Activated T-cell treated with anti-CD3 and anti-CD28 coated beads, Interleukin-2, amount 50 U/mL, for 24 hours (primary cell): ENCODE measurements around the gene GGA1.
"Not testable (repeated sequence)": the region's sequence is repeated elsewhere in the genome, so short reads cannot be mapped to it uniquely, and the experiment has no call there.

Experiments
- DNase-seq: peaks from one replicate; pipeline ENCODE4 v3.0.0-alpha.2; 2020
- H3K27ac Mint-ChIP-seq: 2 replicates; pipeline ENCODE4 v1.8.0; 2020; ENCODE audit warnings: mild to moderate bottlenecking, mixed read lengths
- H3K27me3 Mint-ChIP-seq: 2 replicates; pipeline ENCODE4 v1.8.0; 2020; ENCODE audit warnings: mixed read lengths
- H3K36me3 Mint-ChIP-seq: 2 replicates; pipeline ENCODE4 v1.8.0; 2020; ENCODE audit warnings: low read depth, mixed read lengths
- H3K4me1 Mint-ChIP-seq: 2 replicates; pipeline ENCODE4 v1.8.0; 2020; ENCODE audit warnings: low read depth, mixed read lengths
- H3K4me3 Mint-ChIP-seq: 2 replicates; pipeline ENCODE4 v1.8.0; 2020; ENCODE audit warnings: mild to moderate bottlenecking, moderate library complexity, mixed read lengths
- H3K9me3 Mint-ChIP-seq: 2 replicates; pipeline ENCODE4 v1.8.0; 2020; ENCODE audit warnings: mixed read lengths

GGA1 gene

DNA sequence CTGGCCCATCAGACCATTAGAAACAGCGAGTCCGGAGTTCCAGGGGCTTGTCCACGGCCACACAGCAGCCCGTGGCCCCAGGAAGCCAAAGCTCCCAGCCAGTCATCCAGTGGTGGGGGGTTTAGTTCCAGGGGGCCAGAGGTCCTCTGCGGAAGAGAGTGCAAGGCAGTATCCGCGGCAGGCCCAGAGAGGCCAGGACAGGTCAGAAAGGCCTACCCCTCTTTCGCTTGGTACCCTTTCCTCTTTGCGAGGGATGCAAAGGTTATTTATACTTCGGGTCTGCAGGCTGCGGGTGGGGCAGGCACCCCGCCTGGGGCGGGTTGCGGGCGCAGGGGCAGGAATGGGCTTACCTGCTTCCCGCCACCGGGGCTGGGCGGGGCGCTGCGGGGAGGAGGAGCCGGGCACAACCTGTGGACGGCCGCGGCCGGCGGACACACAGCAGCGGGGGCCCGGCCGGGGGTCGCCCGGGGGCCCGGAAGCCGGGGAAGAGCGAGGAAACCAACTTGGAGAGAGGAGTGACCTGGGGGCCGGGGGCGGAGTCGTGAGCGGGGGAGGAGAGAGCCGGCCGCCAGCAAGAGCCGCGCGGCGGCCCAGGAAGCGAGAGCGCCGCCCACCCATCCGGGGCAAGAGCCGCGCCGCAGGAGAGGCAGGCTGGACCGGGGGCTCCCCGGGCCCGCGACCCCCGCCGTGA lies 30.6 kb downstream of the GGA1 start, which contains the start of gene SH3BP1:
SH3BP1 (plus strand) TSS at position 600 of the 691 bp plus-strand sequence. CDS start 119 bp downstream, outside the sequence.
- peak within 1 kb of the TSS; percentile 94 for H3K4me3 Mint-ChIP-seq
- no peaks in the 10 kb centered on the region for H3K27me3 Mint-ChIP-seq
- peaks cover 69% of the 10 kb centered on the region for H3K4me1 Mint-ChIP-seq
- DNase-seq: peak; percentile 76
- H3K36me3 Mint-ChIP-seq: peaks cover 36% of the 10 kb centered on the region
- H3K9me3 Mint-ChIP-seq: no peaks in the 10 kb centered on the region
- H3K27ac Mint-ChIP-seq: peak within 1 kb of the TSS; percentile 97

DNA sequence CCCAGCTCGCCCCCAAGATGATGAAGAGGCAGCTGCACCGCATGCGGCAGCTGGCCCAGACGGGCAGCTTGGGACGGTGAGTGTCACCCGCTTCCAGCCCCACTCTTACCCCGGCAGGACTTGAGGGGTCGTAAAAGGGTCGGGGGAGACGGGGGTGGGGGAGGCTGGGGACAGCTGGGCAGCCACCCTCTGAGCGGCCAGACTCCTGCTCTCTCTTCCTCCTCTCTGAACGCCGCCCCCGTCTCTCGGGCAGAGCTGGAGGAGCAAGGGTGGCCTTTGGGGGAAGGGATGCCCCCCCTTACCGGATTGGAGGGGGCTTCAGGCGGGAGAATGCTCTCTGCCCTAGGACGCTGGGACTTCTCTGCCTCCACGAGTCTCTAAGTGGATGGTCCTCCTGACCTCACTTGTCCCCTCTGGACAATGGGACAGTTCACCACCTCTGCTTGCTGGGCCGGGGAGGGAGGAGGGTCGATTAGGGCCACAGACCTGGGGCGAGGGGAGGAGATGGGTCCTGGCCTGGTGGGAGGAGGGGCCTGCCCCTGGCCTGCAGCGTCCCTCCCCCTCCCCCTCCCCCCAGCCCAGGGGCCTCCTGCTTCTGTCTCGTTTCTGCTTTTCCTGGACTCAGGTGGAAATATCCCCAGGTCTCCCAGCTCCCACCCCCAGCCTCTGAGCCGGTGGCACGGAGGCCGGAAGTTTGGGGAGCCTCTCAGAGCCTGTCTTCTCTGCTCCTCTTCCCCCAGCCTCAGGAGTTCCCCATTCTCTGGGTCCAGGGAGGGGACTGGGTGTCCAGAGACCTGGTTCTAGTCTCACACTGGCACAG lies 31.3 kb downstream of the GGA1 start:
- peak overlapping the region; percentile 94 for H3K4me3 Mint-ChIP-seq
- H3K9me3 Mint-ChIP-seq: no peaks in the 10 kb centered on the region
- H3K4me1 Mint-ChIP-seq: peaks cover 62% of the 10 kb centered on the region
- peak; percentile 58 for DNase-seq
- H3K36me3 Mint-ChIP-seq: peaks cover 44% of the 10 kb centered on the region
- no peaks in the 10 kb centered on the region for H3K27me3 Mint-ChIP-seq
- peak overlapping the region; percentile 97 for H3K27ac Mint-ChIP-seq

DNA sequence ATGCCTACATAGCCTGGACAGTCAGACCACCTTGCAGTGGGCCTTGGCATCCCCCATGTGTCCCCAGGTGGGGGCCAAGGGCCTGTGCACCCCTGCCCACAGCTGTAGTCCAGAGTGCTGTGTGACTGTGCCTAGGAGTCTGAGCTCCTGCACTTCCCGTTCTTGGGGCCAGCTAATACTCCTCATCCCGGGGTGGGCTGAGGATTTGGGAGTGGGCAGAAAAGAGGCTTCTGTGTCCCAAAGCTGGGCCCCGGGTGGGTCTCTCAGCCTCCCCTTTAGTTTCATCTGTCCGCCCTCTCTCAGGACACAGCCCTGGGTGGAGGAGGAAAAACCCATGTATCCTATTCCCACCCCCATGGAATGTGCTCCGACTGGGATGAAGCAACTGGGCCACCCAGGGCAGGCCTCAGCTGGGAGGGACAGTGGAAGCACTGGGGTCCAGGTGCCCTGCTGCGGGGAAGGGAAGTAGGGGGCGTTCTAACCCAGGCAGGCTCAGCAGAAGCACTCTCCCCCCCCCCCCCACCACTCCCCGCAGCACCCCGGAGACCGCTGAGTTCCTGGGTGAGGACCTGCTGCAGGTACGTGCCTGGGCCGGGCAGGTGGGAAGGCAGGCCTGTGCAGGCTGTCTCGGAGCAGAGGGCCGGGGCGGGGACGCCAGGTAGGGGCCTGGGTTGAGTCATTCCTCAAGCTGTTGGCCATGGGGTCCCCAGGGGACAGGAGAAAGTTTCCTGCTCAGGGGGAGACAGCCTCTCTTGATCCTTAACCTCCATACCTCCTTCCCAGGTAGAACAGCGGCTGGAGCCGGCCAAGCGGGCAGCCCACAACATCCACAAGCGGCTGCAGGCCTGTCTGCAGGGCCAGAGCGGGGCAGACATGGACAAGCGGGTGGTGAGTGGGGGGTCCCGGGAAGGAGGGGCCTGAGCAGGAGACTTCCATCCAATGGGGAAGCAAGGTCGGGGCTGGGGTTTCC lies 32.2 kb downstream of the GGA1 start:
- H3K4me3 Mint-ChIP-seq: peak overlapping the region; percentile 94
- no peaks in the 10 kb centered on the region for H3K9me3 Mint-ChIP-seq
- H3K4me1 Mint-ChIP-seq: peaks cover 56% of the 10 kb centered on the region
- peak overlapping the region; percentile 97 for H3K27ac Mint-ChIP-seq
- no peaks in the 10 kb centered on the region for H3K27me3 Mint-ChIP-seq
- no peak for DNase-seq
- H3K36me3 Mint-ChIP-seq: peaks cover 53% of the 10 kb centered on the region

DNA sequence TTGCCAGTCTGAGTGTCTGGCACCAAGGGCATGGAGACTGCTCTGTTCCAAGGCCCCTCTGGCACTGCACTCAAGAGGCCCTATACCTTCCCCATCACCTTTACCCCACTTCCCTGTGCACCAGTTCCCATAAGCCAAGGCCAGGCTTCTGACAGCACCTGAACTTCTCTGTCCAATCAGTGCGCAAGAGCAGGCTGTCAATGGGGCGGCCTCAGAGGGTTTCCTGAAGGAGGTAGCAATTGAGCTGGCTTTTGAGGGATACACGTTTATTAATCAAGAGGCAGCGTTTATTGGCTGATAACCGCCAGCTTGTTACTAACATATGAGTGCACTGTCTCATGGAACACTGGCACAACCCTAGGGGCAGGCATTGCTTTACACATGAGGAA lies 32.9 kb downstream of the GGA1 start:
- H3K9me3 Mint-ChIP-seq: no peaks in the 10 kb centered on the region
- peaks cover 50% of the 10 kb centered on the region for H3K4me1 Mint-ChIP-seq
- no peaks in the 10 kb centered on the region for H3K27me3 Mint-ChIP-seq
- peak overlapping the region; percentile 94 for H3K4me3 Mint-ChIP-seq
- peak overlapping the region; percentile 97 for H3K27ac Mint-ChIP-seq
- no peak for DNase-seq
- H3K36me3 Mint-ChIP-seq: peaks cover 59% of the 10 kb centered on the region

DNA sequence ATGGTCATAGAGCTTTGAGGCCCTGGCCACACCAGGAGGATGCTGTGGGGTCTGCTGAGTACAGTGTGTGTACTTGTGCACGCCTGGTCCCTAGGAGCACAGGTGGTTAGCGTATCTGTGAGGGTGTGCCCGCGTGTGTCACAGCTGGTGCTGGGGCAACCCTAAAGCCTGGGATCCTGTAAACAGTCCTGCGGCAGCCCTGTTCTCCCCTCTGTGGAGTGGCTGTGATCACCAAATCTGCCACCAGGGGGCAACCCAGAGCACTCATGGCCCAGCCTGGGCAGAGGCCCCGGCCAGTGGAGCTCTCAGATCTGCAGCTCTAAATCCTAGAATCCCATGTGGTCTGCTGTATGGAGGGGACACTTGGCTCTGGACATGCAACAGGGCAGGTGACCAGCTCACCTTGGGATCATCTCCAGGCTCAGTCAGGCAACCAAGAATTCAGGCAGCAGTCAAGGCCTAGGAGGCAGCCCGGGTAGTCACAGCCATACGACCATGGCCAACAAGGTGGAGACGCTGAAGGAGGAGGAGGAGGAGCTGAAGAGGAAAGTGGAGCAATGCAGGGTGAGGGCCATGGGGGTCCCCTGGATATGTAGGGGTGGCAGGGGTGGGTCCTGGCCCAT lies 34.7 kb downstream of the GGA1 start:
- H3K4me3 Mint-ChIP-seq: peak overlapping the region; percentile 45
- DNase-seq: peak; percentile 95
- peaks cover 32% of the 10 kb centered on the region for H3K4me1 Mint-ChIP-seq
- H3K9me3 Mint-ChIP-seq: no peaks in the 10 kb centered on the region
- no peaks in the 10 kb centered on the region for H3K27me3 Mint-ChIP-seq
- H3K27ac Mint-ChIP-seq: peak overlapping the region; percentile 89
- peaks cover 76% of the 10 kb centered on the region for H3K36me3 Mint-ChIP-seq

DNA sequence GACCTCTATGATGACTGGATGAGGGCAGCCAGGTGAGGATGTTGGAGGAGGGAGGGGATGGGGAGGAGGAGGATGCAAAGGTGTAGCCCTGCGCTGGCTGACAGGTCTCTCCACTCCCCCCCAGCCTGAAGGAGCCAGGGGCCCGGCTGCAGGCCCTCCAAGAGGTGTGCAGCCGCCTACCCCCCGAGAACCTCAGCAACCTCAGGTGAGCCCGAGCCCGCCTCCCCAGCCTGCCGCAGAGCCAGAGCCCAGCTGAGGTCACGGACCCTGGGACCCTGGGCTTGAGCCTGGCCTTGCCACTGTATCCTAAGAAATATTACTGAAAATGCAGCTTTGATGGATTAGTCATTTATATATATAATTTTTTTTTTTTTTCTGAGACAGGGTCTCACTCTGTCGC lies 38.7 kb downstream of the GGA1 start:
- Mint-ChIP-seq H3K4me1 (peaks cover 17% of the 10 kb centered on the region), H3K27ac (no peak overlapping the region), H3K27me3 (no peaks in the 10 kb centered on the region), H3K36me3 (peaks cover 98% of the 10 kb centered on the region), H3K9me3 (no peaks in the 10 kb centered on the region), H3K4me3 (no peak overlapping the region)
- no peak for DNase-seq

DNA sequence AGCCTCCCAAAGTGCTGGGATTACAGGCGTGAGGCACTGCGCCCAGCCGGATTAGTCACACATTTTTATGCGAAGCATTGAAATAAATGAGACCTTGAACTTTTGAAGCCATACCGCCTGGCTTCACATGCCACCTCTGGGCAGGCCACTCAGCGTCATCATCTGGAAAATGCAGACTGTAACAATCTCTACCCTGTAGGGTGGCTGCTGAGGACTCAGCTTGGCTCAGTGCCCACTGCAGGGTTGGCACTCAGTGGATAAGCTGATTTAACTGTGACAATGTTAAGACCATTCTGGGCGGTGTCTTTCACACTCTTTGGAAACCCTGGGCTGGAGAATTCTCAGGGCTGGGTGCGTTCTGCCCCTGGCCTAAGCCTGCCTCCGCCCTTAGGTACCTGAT lies 39.3 kb downstream of the GGA1 start:
- peaks cover 11% of the 10 kb centered on the region for H3K4me1 Mint-ChIP-seq
- no peaks in the 10 kb centered on the region for H3K27me3 Mint-ChIP-seq
- peaks cover 96% of the 10 kb centered on the region for H3K36me3 Mint-ChIP-seq
- H3K9me3 Mint-ChIP-seq: no peaks in the 10 kb centered on the region
- no peak for DNase-seq
- no peak overlapping the region for H3K4me3 Mint-ChIP-seq
- no peak overlapping the region for H3K27ac Mint-ChIP-seq

DNA sequence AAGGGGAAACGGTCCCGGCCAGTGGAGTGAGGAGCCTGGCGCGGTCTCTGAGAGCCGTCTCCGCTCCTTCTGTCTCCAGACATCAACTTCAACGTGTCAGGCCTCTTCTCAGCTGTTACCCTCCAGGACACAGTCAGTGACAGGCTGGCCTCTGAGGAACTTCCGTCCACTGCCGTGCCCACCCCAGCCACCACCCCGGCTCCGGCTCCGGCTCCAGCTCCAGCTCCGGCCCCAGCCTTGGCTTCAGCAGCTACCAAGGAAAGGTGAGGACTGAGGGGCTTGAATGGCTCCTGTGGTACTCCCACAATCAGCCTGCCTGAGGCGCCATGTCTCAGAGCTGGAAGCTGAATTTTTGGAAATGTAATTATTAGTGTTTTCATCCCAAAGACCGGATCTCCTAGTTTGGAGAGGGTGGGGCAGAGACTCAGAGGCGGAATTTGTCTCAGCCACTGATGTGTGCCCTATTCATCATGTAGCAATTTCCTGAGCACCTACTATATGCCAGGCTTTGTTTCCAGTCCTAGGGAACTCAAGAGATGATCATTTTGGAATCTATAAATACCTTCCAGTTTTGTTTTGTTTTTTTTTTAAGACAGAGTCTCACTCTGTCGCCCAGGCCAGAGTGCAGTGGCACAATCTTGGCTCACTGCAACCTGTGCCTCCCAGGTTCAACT lies 42.0 kb downstream of the GGA1 start:
- no peak for DNase-seq
- H3K4me3 Mint-ChIP-seq: no peak overlapping the region
- peaks cover 89% of the 10 kb centered on the region for H3K36me3 Mint-ChIP-seq
- H3K4me1 Mint-ChIP-seq: peaks cover 2% of the 10 kb centered on the region
- H3K27me3 Mint-ChIP-seq: no peaks in the 10 kb centered on the region
- H3K9me3 Mint-ChIP-seq: no peaks in the 10 kb centered on the region
- H3K27ac Mint-ChIP-seq: no peak overlapping the region

DNA sequence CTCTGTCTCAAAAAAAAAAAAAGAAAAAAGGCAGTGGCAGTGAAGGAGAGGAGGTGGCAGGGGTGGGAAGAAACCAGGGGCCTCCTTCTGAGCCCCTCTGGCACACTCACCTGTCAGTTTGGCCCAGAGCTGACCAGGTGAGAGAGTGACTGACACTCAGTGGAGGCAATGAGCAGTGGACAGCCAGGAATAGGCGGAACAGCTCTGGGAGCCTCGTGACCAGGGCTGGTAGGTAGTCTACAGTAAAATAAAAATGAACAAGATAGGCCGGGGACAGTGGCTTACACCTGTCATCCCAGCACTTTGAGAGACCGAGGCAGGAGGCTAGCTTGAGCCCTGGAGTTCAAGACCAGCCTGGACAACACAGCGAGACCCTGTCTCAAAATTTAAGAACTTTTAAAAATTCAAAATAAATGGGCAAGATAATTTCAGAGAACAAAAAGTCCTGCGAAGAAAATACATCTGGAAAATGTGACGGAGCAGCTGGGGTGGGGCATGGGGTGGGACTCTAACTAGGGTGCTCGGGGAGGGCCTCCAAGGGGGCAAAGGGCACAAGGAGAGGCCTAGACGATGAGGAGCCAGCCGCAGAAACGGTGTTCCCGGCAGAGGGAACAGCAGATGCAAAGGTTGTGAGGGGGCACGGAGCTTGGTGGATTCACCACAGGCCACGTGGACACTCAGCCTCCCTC lies 46.1 kb downstream of the GGA1 start:
- H3K27ac Mint-ChIP-seq: peak overlapping the region; percentile 56
- H3K4me1 Mint-ChIP-seq: peaks cover 13% of the 10 kb centered on the region
- no peak overlapping the region for H3K4me3 Mint-ChIP-seq
- DNase-seq: no peak
- peaks cover 62% of the 10 kb centered on the region for H3K36me3 Mint-ChIP-seq
- no peaks in the 10 kb centered on the region for H3K27me3 Mint-ChIP-seq
- no peaks in the 10 kb centered on the region for H3K9me3 Mint-ChIP-seq

DNA sequence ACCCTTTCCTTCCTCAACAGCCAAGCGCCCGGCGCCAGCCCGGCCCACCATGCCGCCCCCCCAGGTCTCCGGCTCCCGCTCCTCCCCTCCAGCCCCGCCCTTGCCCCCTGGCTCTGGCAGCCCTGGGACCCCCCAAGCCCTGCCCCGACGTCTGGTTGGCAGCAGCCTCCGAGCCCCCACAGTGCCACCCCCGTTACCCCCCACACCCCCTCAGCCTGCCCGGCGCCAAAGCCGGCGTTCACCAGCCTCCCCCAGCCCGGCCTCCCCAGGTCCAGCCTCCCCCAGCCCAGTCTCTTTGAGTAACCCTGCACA lies 46.6 kb downstream of the GGA1 start:
- Mint-ChIP-seq H3K27ac (no peak overlapping the region), H3K27me3 (no peaks in the 10 kb centered on the region), H3K9me3 (no peaks in the 10 kb centered on the region), H3K4me3 (no peak overlapping the region), H3K36me3 (peaks cover 62% of the 10 kb centered on the region), H3K4me1 (peaks cover 18% of the 10 kb centered on the region)
- DNase-seq: no peak

DNA sequence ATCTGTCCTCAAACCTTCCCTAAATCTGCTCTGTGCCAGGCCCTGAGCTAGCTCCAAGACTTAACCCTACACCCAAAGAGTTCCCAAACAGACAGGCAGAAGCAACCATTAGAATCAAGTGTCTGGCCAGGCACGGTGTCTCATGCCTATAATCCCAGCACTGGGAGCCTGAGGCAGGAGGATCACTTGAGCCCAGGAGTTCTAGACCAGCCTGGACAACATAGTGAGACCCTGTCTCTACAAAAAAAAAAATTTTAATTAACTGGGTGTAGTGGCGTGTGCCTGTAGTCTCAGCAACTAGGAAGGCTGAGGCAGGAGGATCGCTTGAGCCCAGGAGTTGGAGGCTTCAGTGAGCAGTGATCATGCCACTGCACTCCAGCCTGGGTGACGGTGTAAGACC lies 47.9 kb downstream of the GGA1 start:
- Mint-ChIP-seq H3K27ac (peak overlapping the region; percentile 75), H3K36me3 (peaks cover 59% of the 10 kb centered on the region), H3K4me1 (peaks cover 32% of the 10 kb centered on the region)
- not testable (repeated sequence) for H3K9me3 Mint-ChIP-seq, H3K27me3 Mint-ChIP-seq, DNase-seq, H3K4me3 Mint-ChIP-seq

DNA sequence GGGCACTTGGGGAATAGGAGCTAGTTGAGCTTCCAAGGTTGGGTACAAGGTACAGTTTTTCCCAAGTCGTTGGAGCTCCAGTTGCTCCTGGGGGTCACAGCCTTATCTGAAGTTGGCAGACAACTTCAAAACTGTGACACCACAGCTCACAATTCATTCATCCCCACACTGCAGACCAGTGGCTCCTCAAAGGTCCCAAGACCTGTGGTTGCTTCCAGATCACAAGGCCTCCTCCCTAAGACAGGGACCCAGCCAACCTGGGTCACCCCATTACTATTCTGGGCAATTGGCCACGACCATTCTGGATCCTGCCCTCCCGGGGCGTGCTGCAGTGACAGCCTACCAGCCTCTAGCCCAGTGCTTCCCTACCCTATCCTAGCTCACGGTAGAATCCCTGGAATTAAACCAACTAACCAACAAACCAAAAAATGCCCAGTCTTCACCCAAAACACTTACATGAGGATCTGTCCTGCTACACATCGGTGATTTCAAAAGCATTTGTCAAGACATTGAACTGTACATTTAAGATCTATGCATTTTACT lies 49.0 kb downstream of the GGA1 start:
- H3K4me3 Mint-ChIP-seq: peak overlapping the region; percentile 82
- no peaks in the 10 kb centered on the region for H3K27me3 Mint-ChIP-seq
- no peak for DNase-seq
- peaks cover 57% of the 10 kb centered on the region for H3K36me3 Mint-ChIP-seq
- H3K9me3 Mint-ChIP-seq: no peaks in the 10 kb centered on the region
- peaks cover 39% of the 10 kb centered on the region for H3K4me1 Mint-ChIP-seq
- peak overlapping the region; percentile 94 for H3K27ac Mint-ChIP-seq
